Dermis blood vessel endothelial cell (primary cell): Measurements from ENCODE around the gene EFNA1. TPM values are rescaled to one million over a fixed set of nuclear protein-coding genes. Genes with fewer than 3 reads are reported as not detected.
A peak's percentile ranks its signal among the peaks of the same experiment; 100 is the strongest.
"Not testable (repeated sequence)": the region's sequence is repeated elsewhere in the genome, so short reads cannot be mapped to it uniquely, and the experiment has no call there.

ENCODE experiments used
- DNase-seq: peaks from one replicate; pipeline ENCODE4 v3.0.0; 2010
- total RNA-seq: library from RNA; depleted of rRNA; stranded (reverse); fragments of >200 nt; gene quantifications from 2 replicates; pipeline ENCODE4 v1.2.3, GENCODE V29; 2014

EFNA1 gene
- total RNA-seq, 1 donor from 2014 or later, result 138 TPM

GRCh38 chr1:155158991-155159390, 31.3 kb downstream of the EFNA1 start:
- no peak for DNase-seq

DNA sequence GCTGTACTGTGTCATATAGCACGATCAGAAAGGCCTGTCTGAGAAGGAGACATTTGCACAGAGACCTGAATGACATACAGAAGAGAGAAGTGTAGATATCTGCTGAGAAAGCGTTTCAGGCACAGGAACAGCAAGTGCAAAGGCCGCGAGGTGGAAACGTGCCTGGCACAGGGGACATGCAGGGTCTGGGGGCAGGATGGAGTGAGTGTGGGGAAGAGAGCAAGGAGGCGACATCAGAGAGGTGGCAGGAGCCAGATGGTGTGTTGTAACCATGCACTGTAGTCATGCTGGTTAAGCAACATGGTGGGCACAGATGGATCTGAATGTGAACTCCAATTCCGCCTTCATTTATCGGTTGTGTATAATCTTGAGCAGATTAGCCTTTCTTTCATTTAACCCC, 32.5 kb downstream of the EFNA1 start:
- no peak for DNase-seq

- DNase-seq, result not testable (repeated sequence)
Observed at GRCh38 chr1:155162631-155163030, 35.0 kb downstream of the EFNA1 start.

- not testable (repeated sequence) for DNase-seq
Observed at GRCh38 chr1:155163785-155164184, 36.1 kb downstream of the EFNA1 start.

GRCh38 chr1:155164625-155165024, 36.9 kb downstream of the EFNA1 start:
- not testable (repeated sequence) for DNase-seq

DNA sequence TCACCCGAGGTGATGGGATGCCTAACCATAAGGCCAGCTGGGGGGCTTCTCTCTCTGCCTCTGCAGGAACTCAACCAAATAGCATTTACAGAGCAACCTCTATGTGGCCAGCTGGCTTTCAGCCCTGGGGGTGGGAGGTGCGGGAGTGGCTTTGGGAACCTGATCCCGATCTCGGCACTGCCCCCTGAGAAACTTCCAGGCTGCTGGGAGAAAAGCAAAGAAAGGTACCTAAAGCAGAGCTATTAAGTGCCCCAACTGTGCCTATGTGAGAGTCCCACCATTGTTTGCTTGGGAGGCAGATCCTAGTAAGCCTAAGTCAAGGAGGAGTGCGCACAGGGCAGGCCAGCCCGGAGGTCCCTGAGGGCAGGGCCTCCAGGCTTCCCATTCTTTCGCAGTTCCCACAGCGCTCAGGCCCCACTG, 38.4 kb downstream of the EFNA1 start:
- DNase-seq, result no peak

DNA sequence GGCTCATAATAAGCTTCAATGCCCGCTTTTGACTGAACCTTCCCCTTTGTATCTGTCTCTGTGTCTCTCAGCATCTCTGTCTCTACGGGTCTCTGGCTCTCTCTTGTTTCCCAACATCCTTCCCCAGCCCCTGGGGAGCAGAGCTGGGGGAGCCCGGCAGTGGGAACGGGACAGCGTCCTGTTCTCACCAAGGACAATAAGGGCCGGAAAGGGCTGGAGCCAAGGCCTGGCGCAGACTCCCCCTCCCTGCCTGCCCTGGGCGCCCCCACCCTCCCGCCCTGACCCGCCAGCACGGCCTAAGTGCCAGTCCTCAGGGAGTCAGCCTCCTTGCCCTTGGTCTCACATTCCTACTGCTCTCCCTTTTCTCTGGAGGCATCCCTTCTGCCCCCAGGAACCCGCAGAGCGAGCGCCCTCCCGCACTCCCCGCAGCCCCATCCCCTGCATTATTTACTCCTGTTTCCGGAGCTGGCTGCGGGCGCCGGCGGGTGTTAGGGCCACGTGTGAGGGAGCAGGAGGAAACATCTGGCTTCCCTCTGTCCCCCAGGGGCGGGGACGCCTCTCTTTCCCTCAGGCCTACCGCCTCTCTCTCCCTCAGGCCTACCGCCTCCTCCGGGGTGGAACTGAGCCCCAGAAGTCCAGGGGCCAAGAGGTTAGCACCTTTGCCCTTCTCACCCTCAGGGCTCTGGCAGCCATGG, 38.9 kb downstream of the EFNA1 start:
- DNase-seq, result peak; percentile 93

GRCh38 chr1:155167166-155168104, 39.8 kb downstream of the EFNA1 start:
- DNase-seq, result peak; percentile 97

- DNase-seq, result not testable (repeated sequence)
Observed at GRCh38 chr1:155168105-155168445, 40.4 kb downstream of the EFNA1 start.

DNA sequence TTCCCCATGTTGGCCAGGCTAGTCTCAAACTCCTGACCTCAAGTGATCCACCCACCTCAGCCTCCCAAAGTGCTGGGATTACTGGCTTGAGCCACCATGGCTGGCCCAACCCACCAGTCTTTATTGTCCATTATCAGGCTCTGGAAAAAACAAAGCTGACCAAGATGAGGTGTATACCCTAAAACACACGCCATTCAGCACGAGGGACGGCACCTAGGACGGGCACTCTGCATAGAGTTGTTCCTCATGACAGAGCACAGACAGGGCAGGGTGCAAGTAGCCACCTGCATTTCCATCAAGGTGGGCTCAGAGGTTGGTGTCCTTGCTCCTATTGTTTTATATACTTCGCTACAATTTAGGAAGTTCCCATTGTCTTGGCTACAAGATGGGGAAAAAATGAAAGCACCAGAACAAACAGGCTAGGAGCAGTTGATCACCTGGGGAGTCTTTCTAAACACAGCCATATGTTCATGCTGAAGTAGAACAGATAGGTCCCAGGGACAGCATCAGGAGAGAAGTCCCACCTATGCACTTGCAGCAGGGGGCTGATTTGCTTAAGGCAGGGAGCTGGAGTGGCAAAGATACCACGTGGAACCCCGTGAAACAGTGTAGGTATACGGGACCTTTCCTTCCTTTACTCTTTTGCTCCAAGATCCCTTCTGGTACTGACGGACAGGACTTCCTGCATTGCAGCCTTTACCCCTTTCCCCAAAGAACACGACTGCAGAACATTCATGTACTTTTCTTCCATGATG, 41.0 kb downstream of the EFNA1 start:
- no peak for DNase-seq

DNA sequence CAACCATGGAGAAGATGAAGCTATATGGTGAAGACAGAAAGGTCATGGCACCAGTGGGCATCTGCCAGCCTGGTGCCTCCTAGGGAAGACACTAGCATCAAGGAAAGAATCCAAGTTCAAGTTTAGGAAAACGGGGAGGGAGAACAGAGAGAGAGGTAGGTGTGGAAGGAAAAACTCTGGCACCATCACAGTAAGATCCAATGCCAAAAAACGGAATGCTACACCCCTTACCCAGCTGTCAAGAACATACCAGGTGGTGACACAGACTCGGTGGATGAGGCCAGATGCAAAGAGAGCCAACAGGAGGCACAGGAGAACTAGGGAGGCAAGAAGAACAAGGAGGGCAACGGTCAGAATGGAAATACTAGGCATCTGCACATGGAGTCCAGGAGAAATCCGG, 41.9 kb downstream of the EFNA1 start:
- no peak for DNase-seq

DNA sequence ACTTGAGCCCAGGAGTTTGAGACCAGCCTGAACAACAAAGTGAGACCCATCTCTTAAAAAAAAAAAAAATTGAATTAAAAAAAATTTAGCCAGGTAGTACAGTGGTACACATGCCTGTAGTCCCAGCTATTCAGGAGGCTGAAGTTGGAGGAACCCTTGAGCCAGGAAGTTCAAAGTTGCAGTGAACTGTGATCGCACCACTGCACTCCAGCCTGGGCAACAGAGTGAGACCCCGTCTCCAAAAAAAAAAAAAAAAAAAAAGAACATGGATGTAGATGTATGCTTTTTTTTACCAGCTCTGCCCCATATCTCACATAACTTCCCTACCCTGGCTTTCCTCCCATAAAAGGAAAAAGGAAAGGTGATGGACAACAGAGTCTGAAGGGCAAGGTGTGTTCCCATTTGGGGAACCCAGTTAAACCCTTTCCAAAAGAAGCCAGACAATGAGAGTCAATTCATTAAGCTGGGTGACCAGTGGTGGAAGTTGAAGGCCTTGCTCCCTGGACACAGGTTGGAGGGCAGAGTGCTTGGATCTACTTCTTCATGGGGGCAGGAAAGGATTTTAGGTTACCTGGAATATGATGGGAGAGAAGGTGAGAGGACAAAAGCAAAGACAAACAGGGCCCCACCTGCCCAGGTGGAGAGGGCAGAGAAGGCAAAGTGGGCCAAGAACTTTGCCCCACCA, 42.6 kb downstream of the EFNA1 start:
- DNase-seq, result no peak

DNA sequence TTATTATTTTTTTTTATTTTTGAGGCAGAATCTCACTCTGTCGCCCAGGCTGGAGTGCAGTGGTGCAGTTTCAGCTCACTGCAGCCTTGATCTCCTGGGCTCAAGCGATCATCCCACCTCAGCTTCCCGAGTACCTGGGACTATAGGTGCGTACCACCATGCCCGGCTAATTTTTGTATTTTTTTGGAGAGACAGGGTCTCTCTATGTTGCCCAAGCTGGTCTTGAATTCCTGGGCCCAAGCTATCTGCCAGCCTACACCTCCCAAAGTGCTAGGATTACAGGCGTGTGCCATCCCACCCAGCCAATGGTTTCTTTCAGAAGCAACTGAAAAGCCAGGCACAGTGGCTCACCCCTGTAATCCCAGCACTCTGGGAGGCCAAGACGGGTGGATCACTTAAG, 43.1 kb downstream of the EFNA1 start:
- no peak for DNase-seq

GRCh38 chr1:155171836-155172731, 44.4 kb downstream of the EFNA1 start:
- DNase-seq, result no peak

DNA sequence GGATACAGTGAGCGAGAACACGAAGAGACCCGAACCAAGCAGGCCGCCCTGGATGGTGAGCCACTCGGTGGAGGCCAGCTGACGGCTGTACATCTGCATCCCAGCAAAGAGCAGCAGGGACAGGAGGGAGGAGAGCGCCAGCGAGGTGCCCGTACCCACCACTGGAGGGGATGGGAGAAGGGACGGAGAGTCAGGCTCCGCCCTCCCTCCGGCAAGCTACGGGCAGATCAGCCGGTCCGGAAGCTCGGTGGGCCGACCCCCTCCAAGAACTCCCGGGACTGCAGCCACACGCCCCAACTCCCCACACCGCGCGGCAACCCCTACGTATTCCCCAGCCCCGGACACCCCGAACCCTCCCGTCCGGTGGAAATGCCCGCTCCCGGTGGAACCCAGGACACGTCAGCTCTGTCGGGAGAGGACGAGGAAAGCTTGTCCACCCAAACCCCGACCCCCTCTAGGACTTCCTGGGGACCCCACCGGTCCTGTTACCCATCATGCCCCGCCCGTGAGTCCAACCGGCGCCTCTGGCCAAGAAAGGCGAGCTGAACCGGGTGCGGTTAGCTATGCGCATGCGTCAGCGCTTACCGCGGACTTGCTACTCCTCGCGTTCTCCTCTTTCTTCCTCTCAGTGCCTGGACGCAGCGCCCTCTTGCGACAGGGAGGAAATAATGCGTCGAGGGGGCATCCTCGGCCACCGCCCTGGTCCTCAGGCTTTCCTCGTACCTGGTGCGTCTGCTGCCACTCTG, 45.2 kb downstream of the EFNA1 start, which contains the start of gene KRTCAP2:
TSS of gene KRTCAP2 (minus strand) at position 573 of the 746 bp plus-strand sequence. CDS start at position 493, 80 bp downstream.
- DNase-seq, result peak; percentile 97

DNA sequence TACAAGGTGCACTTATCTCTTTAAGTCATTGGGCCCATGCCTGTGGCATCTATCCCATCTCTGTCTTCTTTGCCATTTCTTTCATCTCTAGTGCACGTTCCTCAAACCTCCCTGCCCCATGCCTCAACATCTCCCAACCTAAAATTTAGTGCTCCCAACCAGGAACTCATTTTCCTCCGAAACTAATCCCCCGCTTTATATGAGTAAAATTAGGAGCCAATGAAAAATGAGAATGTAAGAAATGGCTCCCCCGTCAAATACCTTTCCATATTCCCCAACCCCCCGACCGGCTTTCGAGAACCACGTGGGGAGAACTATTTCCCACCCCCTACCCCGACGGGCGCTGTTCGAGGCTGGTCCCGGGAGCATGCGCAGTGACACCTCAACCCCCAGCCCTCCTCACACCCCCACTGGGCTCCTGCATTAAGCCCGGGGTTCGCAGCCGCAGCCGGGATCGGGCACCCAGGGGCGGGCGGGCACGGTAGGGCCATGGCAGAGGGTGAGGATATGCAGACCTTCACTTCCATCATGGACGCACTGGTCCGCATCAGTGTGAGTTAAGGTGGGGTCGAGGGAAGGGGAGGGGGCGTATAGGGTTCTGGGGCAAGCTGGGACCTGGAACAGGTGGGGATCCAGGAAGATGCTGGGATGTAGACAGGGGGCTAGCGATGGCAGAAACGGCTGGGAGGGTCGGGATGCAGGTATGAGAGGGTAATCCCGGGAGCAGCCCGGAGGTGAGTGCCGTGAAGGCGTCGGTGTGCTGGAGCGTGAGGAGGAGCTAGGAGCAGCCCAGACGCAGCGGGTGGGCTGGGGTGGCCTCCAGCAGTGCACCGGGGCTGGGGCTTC, 46.0 kb downstream of the EFNA1 start, which contains the start of gene TRIM46:
TSS of gene TRIM46 (plus strand) at position 372 of the 846 bp plus-strand sequence. CDS start at position 490, 118 bp downstream.
- peak; percentile 58 for DNase-seq

- DNase-seq, result peak; percentile 36
Observed at GRCh38 chr1:155174324-155175280, 46.9 kb downstream of the EFNA1 start.

DNA sequence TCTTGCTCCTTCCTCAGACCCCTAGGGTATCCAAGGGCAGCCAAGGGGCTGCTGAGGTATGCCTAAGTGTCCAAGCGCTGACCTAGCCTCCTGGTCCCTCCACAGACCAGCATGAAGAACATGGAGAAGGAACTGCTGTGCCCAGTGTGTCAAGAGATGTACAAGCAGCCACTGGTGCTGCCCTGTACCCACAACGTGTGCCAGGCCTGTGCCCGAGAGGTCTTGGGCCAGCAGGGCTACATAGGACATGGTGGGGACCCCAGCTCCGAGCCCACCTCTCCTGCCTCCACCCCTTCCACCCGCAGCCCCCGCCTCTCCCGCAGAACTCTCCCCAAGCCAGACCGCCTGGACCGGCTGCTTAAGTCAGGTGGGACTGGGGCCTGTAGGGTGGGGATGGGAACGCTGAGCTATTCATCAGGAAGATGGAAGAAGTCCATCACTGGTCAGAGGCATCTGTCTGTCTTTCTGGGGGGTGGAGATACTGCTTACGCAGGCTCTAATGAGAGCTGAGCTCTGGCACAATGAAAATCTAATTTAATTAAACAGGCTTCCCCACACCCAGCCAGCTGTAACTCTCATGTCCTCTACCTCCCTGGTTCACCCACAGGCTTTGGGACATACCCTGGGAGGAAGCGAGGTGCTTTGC, 47.7 kb downstream of the EFNA1 start:
- DNase-seq, result no peak
